HEK293 (cell line): ENCODE measurements around the gene LARGE1.

Experiments
- CTCF ChIA-PET: fragments of 350-600 bp; formaldehyde crosslinking; extraction: SDS; loops from one replicate; lab custom pipeline; 2021; ENCODE audit warnings: antibody characterized with exemption; lab: Yijun Ruan, JAX
- POLR2A ChIA-PET: fragments of 300-600 bp; formaldehyde crosslinking; extraction: SDS; loops from one replicate; lab custom pipeline; 2020; ENCODE audit warnings: antibody characterized with exemption, inconsistent platforms; lab: Yijun Ruan, JAX
- H3K27ac ChIP-seq: fragments of 200-500 bp; sonication (Bioruptor generic); 2 replicates; pipeline ENCODE4 v1.5.1; 2014; ENCODE audit warnings: low read depth, low read length, control low read depth, inconsistent platforms; ENCODE audit errors: extremely low read depth
- H3K36me3 ChIP-seq, 2 experiments: fragments of 200-500 bp in 1 of 2; sonication (Bioruptor generic) in 1 of 2; 1 replicate in 1 of 2; 2 replicates in 1 of 2; pipeline ENCODE4 v1.5.1; 2014 to 2017; ENCODE audit warnings: inconsistent platforms in 2 of 2, low read length in 2 of 2; ENCODE audit not compliant: control insufficient read depth in 2 of 2, insufficient read depth in 1 of 2
- H3K4me1 ChIP-seq: fragments of 200-500 bp; sonication (Bioruptor generic); 2 replicates; pipeline ENCODE4 v1.5.1; 2014; ENCODE audit warnings: mild to moderate bottlenecking, low read length, inconsistent platforms; ENCODE audit not compliant: control insufficient read depth, insufficient read depth
- H3K4me3 ChIP-seq: 2 replicates; pipeline ENCODE4 v1.5.1; 2011; ENCODE audit warnings: low read depth, mild to moderate bottlenecking, control low read depth, low read length, moderate library complexity
- H3K9me3 ChIP-seq: fragments of 200-500 bp; sonication (Bioruptor generic); 2 replicates; pipeline ENCODE4 v1.5.1; 2014; ENCODE audit warnings: low read depth, low read length, inconsistent platforms; ENCODE audit not compliant: control insufficient read depth, insufficient read depth
- KLF9 ChIP-seq: fragments of 450-650 bp; formaldehyde crosslinking; IDR thresholded peaks from 2 replicates; pipeline ENCODE4 v1.5.1; 2016; ENCODE audit warnings: missing biosample characterization, missing genetic modification characterization, low read depth
- MEIS1 ChIP-seq: sonication (generic); formaldehyde crosslinking; IDR thresholded peaks from 2 replicates; pipeline ENCODE4 v1.8.1; 2022; ENCODE audit warnings: missing genetic modification reagents, mild to moderate bottlenecking, borderline replicate concordance
- RBAK ChIP-seq: fragments of 450-650 bp; formaldehyde crosslinking; IDR thresholded peaks from 2 replicates; pipeline ENCODE4 v1.5.1; 2016; ENCODE audit warnings: missing biosample characterization, missing genetic modification characterization
- WT1 ChIP-seq: fragments of 450-650 bp; formaldehyde crosslinking; IDR thresholded peaks from 2 replicates; pipeline ENCODE4 v1.5.1; 2016; ENCODE audit warnings: missing biosample characterization, missing genetic modification characterization
- ZBTB10 ChIP-seq: fragments of 450-650 bp; formaldehyde crosslinking; IDR thresholded peaks from 2 replicates; pipeline ENCODE4 v1.5.1; 2016; ENCODE audit warnings: missing biosample characterization, missing genetic modification characterization
- ZBTB17 ChIP-seq: fragments of 450-650 bp; formaldehyde crosslinking; IDR thresholded peaks from 2 replicates; pipeline ENCODE4 v1.5.1; 2016; ENCODE audit warnings: missing biosample characterization, missing genetic modification characterization
- ZEB2 ChIP-seq: fragments of 450-650 bp; formaldehyde crosslinking; IDR thresholded peaks from 2 replicates; pipeline ENCODE4 v1.5.1; 2016; ENCODE audit warnings: missing biosample characterization, missing genetic modification characterization
- ZNF114 ChIP-seq: fragments of 450-650 bp; formaldehyde crosslinking; IDR thresholded peaks from 2 replicates; pipeline ENCODE4 v1.5.0; 2017; ENCODE audit warnings: missing biosample characterization, missing genetic modification characterization
- ZNF132 ChIP-seq: fragments of 450-650 bp; formaldehyde crosslinking; IDR thresholded peaks from 2 replicates; pipeline ENCODE4 v1.5.1; 2017; ENCODE audit warnings: missing biosample characterization, missing genetic modification characterization, borderline replicate concordance
- ZNF221 ChIP-seq: fragments of 450-650 bp; formaldehyde crosslinking; IDR thresholded peaks from 2 replicates; pipeline ENCODE4 v1.5.1; 2017; ENCODE audit warnings: missing biosample characterization, missing genetic modification characterization, borderline replicate concordance
- ZNF274 ChIP-seq, 2 experiments: fragments of 200-500 bp in 1 of 2; fragments of 450-650 bp in 1 of 2; sonication (Bioruptor generic) in 1 of 2; formaldehyde crosslinking in 1 of 2; IDR thresholded peaks; 2 replicates each; pipeline versions ENCODE4 v1.5.1 to v1.6.1; 2014 to 2016; ENCODE audit warnings: borderline replicate concordance in 1 of 2, inconsistent platforms in 1 of 2, low read length in 1 of 2, missing biosample characterization in 1 of 2, missing genetic modification characterization in 1 of 2
- ZNF341 ChIP-seq: fragments of 450-650 bp; formaldehyde crosslinking; IDR thresholded peaks from 2 replicates; pipeline ENCODE4; 2016; ENCODE audit warnings: low read depth, missing biosample characterization, missing genetic modification characterization
- ZNF366 ChIP-seq: fragments of 450-650 bp; formaldehyde crosslinking; conservative IDR thresholded peaks from 2 replicates; pipeline ENCODE4 v1.5.1; 2016; ENCODE audit warnings: missing biosample characterization, missing genetic modification characterization
- ZNF398 ChIP-seq: fragments of 450-650 bp; formaldehyde crosslinking; IDR thresholded peaks from 2 replicates; pipeline ENCODE4 v1.5.1; 2017; ENCODE audit warnings: missing biosample characterization, missing genetic modification characterization
- ZNF423 ChIP-seq: fragments of 450-650 bp; formaldehyde crosslinking; IDR thresholded peaks from 2 replicates; pipeline ENCODE4 v1.5.1; 2016; ENCODE audit warnings: missing biosample characterization, missing genetic modification characterization
- ZNF660 ChIP-seq: fragments of 450-650 bp; IDR thresholded peaks from 2 replicates; pipeline ENCODE4 v1.5.1; 2018; ENCODE audit warnings: missing biosample characterization, mild to moderate bottlenecking, missing genetic modification characterization
- ZNF664 ChIP-seq: fragments of 450-650 bp; formaldehyde crosslinking; IDR thresholded peaks from 2 replicates; pipeline ENCODE4 v1.5.1; 2016; ENCODE audit warnings: missing biosample characterization, missing genetic modification characterization
- ZNF707 ChIP-seq: fragments of 450-650 bp; formaldehyde crosslinking; IDR thresholded peaks from 2 replicates; pipeline ENCODE4 v1.5.1; 2016; ENCODE audit warnings: missing biosample characterization, missing genetic modification characterization
- ZNF768 ChIP-seq: fragments of 450-650 bp; formaldehyde crosslinking; IDR thresholded peaks from 2 replicates; pipeline ENCODE4 v1.5.1; 2018; ENCODE audit warnings: missing biosample characterization, mild to moderate bottlenecking, missing genetic modification characterization
- ZNF777 ChIP-seq: fragments of 450-650 bp; formaldehyde crosslinking; IDR thresholded peaks from 2 replicates; pipeline ENCODE4 v1.5.1; 2017; ENCODE audit warnings: missing biosample characterization, missing genetic modification characterization, borderline replicate concordance
- ZSCAN18 ChIP-seq: fragments of 450-650 bp; formaldehyde crosslinking; IDR thresholded peaks from 2 replicates; pipeline ENCODE4 v1.5.1; 2016; ENCODE audit warnings: missing biosample characterization, missing genetic modification characterization
- ZSCAN30 ChIP-seq: fragments of 450-650 bp; IDR thresholded peaks from 2 replicates; pipeline ENCODE4 v1.5.1; 2018; ENCODE audit warnings: missing biosample characterization, mild to moderate bottlenecking, missing genetic modification characterization, moderate library complexity
- TF ChIP-seq, protein P1 (sequence below): fragments of 450-650 bp; formaldehyde crosslinking; IDR thresholded peaks from 2 replicates; pipeline ENCODE4 v1.5.1; 2016; ENCODE audit warnings: missing biosample characterization, missing genetic modification characterization

The LARGE1 gene

DNA sequence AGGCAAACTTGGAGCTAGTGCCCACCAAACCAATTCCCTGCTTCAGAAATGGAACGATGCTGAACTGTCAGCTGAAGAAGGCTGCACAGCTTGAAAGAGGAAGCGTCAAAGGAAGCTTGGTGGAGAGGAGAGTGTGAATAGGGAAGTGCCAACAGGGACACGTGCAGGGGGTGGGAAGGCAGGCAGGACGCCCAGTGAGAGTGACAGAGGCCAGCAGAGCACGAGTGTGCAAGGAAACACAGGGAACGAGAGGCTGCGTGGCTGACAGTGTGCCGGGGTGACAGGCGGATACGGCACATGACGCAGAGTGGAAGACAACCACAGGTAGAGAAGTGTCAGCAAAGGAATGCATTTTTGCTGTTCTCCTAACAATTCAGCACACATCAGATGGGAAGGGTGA, 196.4 kb downstream of the LARGE1 start:
- ChIA-PET CTCF (no interaction called here), POLR2A (no interaction called here)

DNA sequence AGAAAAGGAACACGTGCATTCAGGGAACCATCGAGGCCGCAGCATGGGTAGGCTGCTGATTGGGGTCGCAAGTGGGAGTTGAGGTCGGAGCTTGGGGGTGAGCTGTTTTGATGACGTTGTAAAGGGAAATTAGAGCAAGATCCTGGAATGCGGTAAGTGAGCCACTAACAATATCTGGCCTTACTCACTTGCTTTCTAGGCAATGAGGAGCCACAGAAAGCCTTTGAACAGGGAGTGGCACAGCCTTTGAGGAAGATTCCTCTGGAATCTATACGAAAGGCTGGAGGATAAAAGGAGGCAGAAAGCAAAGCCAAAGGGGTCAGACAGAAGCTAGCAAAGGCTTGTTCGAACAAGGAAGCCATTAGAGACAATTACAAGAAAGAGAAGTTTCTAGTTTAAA, 197.5 kb downstream of the LARGE1 start:
- no peaks in the 10 kb centered on the region for H3K9me3 ChIP-seq
- no peak overlapping the region for H3K4me3 ChIP-seq
- TF ChIP-seq ZBTB10 (tag by site-specific recombination), result no peak
- TF ChIP-seq ZEB2, result no peak
- TF ChIP-seq ZSCAN30, result no peak
- TF ChIP-seq ZNF660 (tag by site-specific recombination), result no peak
- TF ChIP-seq ZNF777 (tag by site-specific recombination), result no peak
- TF ChIP-seq MEIS1, result no peak
- no peak for TF ChIP-seq ZSCAN18 (tag by site-specific recombination)
- TF ChIP-seq, all 188 proteins: peak for 0
- no peak overlapping the region for H3K27ac ChIP-seq
- no peaks in the 10 kb centered on the region for H3K36me3 ChIP-seq
- ChIA-PET CTCF (interaction anchor here (0.6 kb wide), 1 partner anchor 268 kb away, joined by 4 read pairs; no protein-coding TSS in a partner anchor), POLR2A (no interaction called here)
- no peaks in the 10 kb centered on the region for H3K4me1 ChIP-seq

More for the DNA sequence above, 196.4 kb downstream of the LARGE1 start:
- Histone ChIP-seq H3K36me3 (no peaks in the 10 kb centered on the region), H3K4me3 (no peak overlapping the region), H3K9me3 (no peaks in the 10 kb centered on the region)
- TF ChIP-seq ZBTB17 (tag by site-specific recombination), result no peak
- TF ChIP-seq ZNF423 (tag by site-specific recombination), result no peak
- no peak for TF ChIP-seq ZNF341
- TF ChIP-seq ZNF664 (tag by site-specific recombination), result no peak
- no peak for TF ChIP-seq ZNF274 (IDR thresholded peaks at IDR 0.05; ENCODE audit: low read length)
- no peak for TF ChIP-seq ZNF274 (tag by site-specific recombination; IDR thresholded peaks at IDR 0.05; ENCODE audit: borderline replicate concordance)
- TF ChIP-seq WT1 (tag by site-specific recombination), result no peak
- no peak for TF ChIP-seq ZNF114 (tag by site-specific recombination)
- TF ChIP-seq ZNF707, result no peak
- no peak for TF ChIP-seq ZNF132 (tag by site-specific recombination)
- no peak for TF ChIP-seq ZNF366 (tag by site-specific recombination)
- TF ChIP-seq ZNF221, result no peak
- no peak for TF ChIP-seq ZNF768 (tag by site-specific recombination)
- no peak for TF ChIP-seq ZNF398 (tag by site-specific recombination)
- no peak for TF ChIP-seq KLF9 (tag by site-specific recombination)
- no peak for TF ChIP-seq RBAK (tag by site-specific recombination)
- TF ChIP-seq, protein P1, sequence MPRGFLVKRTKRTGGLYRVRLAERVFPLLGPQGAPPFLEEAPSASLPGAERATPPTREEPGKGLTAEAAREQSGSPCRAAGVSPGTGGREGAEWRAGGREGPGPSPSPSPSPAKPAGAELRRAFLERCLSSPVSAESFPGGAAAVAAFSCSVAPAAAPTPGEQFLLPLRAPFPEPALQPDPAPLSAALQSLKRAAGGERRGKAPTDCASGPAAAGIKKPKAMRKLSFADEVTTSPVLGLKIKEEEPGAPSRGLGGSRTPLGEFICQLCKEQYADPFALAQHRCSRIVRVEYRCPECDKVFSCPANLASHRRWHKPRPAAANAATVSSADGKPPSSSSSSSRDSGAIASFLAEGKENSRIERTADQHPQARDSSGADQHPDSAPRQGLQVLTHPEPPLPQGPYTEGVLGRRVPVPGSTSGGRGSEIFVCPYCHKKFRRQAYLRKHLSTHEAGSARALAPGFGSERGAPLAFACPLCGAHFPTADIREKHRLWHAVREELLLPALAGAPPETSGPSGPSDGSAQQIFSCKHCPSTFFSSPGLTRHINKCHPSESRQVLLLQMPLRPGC (tag by site-specific recombination), result no peak
- TF ChIP-seq, all 188 proteins: peak for 0
- H3K27ac ChIP-seq, result no peak overlapping the region
- H3K4me1 ChIP-seq, result no peaks in the 10 kb centered on the region
